Sigmoid colon (tissue), 7 donors: Measurements from ENCODE around the gene TNC. TPM values are rescaled to one million over a fixed set of nuclear protein-coding genes. Genes with fewer than 3 reads are reported as not detected.

Experiments used
- DNase-seq: peaks from one replicate; pipeline ENCODE4 v3.0.0-alpha.2; 2019
- H3K27ac ChIP-seq, 4 donors: fragments of 200-600 bp; sonication (generic); one replicate each; pipeline ENCODE4 v1.5.1; 2016 to 2019; ENCODE audit warnings: mild to moderate bottlenecking in 1 of 4
- H3K27me3 ChIP-seq, 3 donors: fragments of 200-600 bp; sonication (generic); one replicate each; pipeline ENCODE4 v1.5.1; 2019; ENCODE audit warnings: mild to moderate bottlenecking in 1 of 3
- H3K36me3 ChIP-seq, 4 donors: fragments of 200-600 bp; sonication (generic); one replicate each; pipeline ENCODE4 v1.5.1; 2016 to 2019
- H3K4me1 ChIP-seq, 4 donors: fragments of 200-600 bp; sonication (generic); one replicate each; pipeline ENCODE4 v1.5.1; 2017 to 2019
- H3K4me3 ChIP-seq, 4 donors: fragments of 200-600 bp; sonication (generic); one replicate each; pipeline ENCODE4 v1.5.1; 2017 to 2019; ENCODE audit warnings: mild to moderate bottlenecking in 2 of 4, moderate library complexity in 1 of 4
- H3K9me3 ChIP-seq, 4 donors: fragments of 200-600 bp in 3 of 4; sonication (generic) in 3 of 4; one replicate each; pipeline versions ENCODE4 v1.5.1 to v1.6.1; 2013 to 2019
- CTCF ChIP-seq, 4 experiments: fragments of 450-650 bp in 3 of 4; fragments of 200-600 bp in 1 of 4; IDR thresholded peaks; one replicate each; pipeline ENCODE4 v1.5.1; 2016 to 2019; ENCODE audit warnings: antibody characterized with exemption in 4 of 4, mild to moderate bottlenecking in 3 of 4, moderate library complexity in 2 of 4
- EP300 ChIP-seq, 4 donors: sonication (generic); formaldehyde crosslinking; IDR thresholded peaks; one replicate each; pipeline ENCODE4 v1.6.1; 2017; ENCODE audit warnings: antibody characterized with exemption in 4 of 4
- POLR2A ChIP-seq, 2 donors: fragments of 450-650 bp; IDR thresholded peaks; one replicate each; pipeline ENCODE4 v1.6.1; 2016; ENCODE audit warnings: antibody characterized with exemption in 2 of 2, mild to moderate bottlenecking in 2 of 2, moderate library complexity in 2 of 2
- POLR2AphosphoS5 ChIP-seq, 4 donors: sonication (generic); formaldehyde crosslinking; IDR thresholded peaks; one replicate each; pipeline ENCODE4 v1.6.1; 2017; ENCODE audit warnings: antibody characterized with exemption in 4 of 4
- WGBS, 2 donors: extraction: QIAGEN DNeasy Blood & Tissue Kit; methylation state at CpG; one replicate each; pipeline ENCODE4 v1.1.7; 2013; 5-methylcytosine and 5-hydroxymethylcytosine counted together
- intact Hi-C: fragments of 100-400 bp; cut with DNase I; formaldehyde crosslinking; loops from one replicate; pipeline ENCODE4 v1.15.1; 2023
- polyA plus RNA-seq, 3 donors: library from polyadenylated mRNA; stranded (reverse); fragments of 200-250 nt; gene quantifications; one replicate each; pipeline ENCODE4 v1.2.3, GENCODE V29; 2013
- total RNA-seq, 4 donors: library from RNA; depleted of rRNA; stranded (reverse); fragments of >200 nt; gene quantifications; one replicate each; pipeline ENCODE4 v1.1.0, GENCODE V29; 2016
- donor health status: healthy with polysubstance abuse.
- donor health status: Bipolar disorder and iron deficiency.
- donor health status: healthy.

TNC gene
- total and polyA plus RNA-seq, 7 donors: 0.69 to 742 (median 127) TPM

DNA sequence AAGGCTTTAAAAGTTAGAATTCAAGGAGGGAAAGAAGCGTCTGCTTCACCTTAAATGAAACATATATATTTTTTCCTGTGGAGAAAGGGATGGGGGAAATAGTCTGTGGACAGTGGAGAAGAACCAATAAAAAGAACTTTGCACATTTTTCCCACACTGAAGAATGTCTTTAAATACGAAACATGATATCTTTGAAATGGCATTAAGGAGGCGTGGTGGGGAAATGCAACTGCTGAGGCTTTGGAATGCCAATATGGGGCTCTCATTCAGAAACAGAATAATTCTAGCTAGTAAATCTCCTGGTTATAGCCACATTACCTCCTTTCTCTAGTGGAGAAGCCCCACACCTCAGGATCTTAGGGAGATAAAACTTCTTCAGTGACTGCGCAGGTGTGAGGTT is 46.8 kb downstream of the TNC start:
- no peak for DNase-seq
- peaks cover 29 to 75% (median 62%) of the 10 kb centered on the region in 4 donors for H3K36me3 ChIP-seq
- intact Hi-C loops: no loop called here
- H3K27ac ChIP-seq: peak overlapping the region in 3 of 4 donors; percentile 67 to 91 (median 72)
- WGBS, 2 donors: 51 to 72% methylated on average over 4 of the region's 4 CpGs
- no peaks in the 10 kb centered on the region for H3K27me3 ChIP-seq
- TF ChIP-seq POLR2A (IDR thresholded peaks at IDR 0.05): no peak
- no peak for TF ChIP-seq CTCF (IDR thresholded peaks at IDR 0.05)
- no peak for TF ChIP-seq POLR2AphosphoS5 (IDR thresholded peaks at IDR 0.05)
- TF ChIP-seq EP300 (IDR thresholded peaks at IDR 0.05): no peak
- no peak overlapping the region for H3K4me3 ChIP-seq
- peaks cover 0 to 65% (median 57%) of the 10 kb centered on the region in 4 donors for H3K4me1 ChIP-seq
- no peaks in the 10 kb centered on the region for H3K9me3 ChIP-seq

DNA sequence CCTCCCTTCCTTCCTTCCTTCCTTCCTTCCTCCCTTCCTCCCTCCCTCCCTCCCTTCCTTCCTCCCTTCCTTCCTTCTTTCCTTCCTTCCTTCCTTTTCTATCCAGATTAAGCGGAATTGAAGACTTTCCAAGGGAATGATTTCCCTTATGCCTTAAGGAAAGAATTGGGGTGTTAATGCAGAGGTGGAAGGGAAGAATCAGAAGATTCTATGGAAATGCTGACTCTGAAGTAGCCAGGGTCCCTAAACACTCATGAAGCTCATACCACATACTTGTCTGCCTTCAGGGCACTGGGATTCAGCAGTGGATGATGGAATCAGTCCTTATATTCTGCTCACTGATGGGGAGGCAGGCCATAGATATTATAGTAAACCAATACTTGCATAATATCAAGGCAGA is 48.2 kb downstream of the TNC start:
- H3K27ac ChIP-seq: peak overlapping the region; percentile 67 to 91 (median 78)
- H3K9me3 ChIP-seq: no peaks in the 10 kb centered on the region
- 90 to 95% methylated on average over 1 of the region's 1 CpG for WGBS, 2 donors
- TF ChIP-seq POLR2AphosphoS5 (IDR thresholded peaks at IDR 0.05) (no peak), POLR2A (IDR thresholded peaks at IDR 0.05) (no peak), CTCF (IDR thresholded peaks at IDR 0.05) (no peak), EP300 (IDR thresholded peaks at IDR 0.05) (no peak)
- intact Hi-C loops: no loop called here
- no peaks in the 10 kb centered on the region for H3K27me3 ChIP-seq
- H3K4me1 ChIP-seq: peaks cover 0 to 77% (median 70%) of the 10 kb centered on the region in 4 donors
- peaks cover 24 to 69% (median 50%) of the 10 kb centered on the region in 4 donors for H3K36me3 ChIP-seq
- no peak overlapping the region for H3K4me3 ChIP-seq
- DNase-seq: no peak

- 79 to 93% methylated on average over 2 of the region's 2 CpGs for WGBS, 2 donors
- H3K27me3 ChIP-seq: no peaks in the 10 kb centered on the region
- TF ChIP-seq CTCF (IDR thresholded peaks at IDR 0.05): no peak
- peak in 2 of 4 donors; percentile 32 to 40 for TF ChIP-seq POLR2AphosphoS5 (IDR thresholded peaks at IDR 0.05)
- H3K36me3 ChIP-seq: peaks cover 24 to 69% (median 48%) of the 10 kb centered on the region in 4 donors
- H3K4me1 ChIP-seq: peaks cover 0 to 82% (median 75%) of the 10 kb centered on the region in 4 donors
- peak overlapping the region; percentile 84 to 91 (median 86) for H3K27ac ChIP-seq
- no peak for DNase-seq
- no peaks in the 10 kb centered on the region for H3K9me3 ChIP-seq
- intact Hi-C loops: no loop called here
- no peak overlapping the region for H3K4me3 ChIP-seq
These were observed 48.7 kb downstream of the TNC start for GRCh38 chr9:115069302-115069701.

DNA sequence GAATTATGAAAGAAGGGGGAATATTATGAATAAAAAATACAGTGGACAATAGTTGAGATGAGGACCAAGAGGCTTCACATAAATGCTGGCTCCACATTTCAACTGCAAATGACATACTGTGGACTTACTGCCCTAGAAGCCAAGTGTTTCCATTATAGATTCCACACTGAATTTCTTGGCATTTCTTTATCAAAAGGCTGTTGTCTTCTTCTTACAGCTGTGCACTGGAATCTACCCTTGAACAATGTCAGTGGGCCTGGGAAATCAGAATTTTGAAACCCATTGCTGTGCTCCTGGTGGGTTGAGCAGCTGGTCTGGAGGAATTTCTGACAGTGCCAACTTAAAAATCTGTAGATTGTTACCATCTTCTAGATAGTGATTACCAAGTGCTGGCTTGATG is 49.9 kb downstream of the TNC start:
- Histone ChIP-seq H3K27ac (peak overlapping the region; percentile 84 to 91 (median 86)), H3K27me3 (no peaks in the 10 kb centered on the region), H3K4me3 (no peak overlapping the region), H3K4me1 (peaks cover 0 to 89% (median 85%) of the 10 kb centered on the region in 4 donors), H3K36me3 (peaks cover 14 to 69% (median 38%) of the 10 kb centered on the region in 4 donors), H3K9me3 (no peaks in the 10 kb centered on the region)
- peak in 1 of 4 donors; percentile 2 for TF ChIP-seq POLR2AphosphoS5 (IDR thresholded peaks at IDR 0.05)
- TF ChIP-seq POLR2A (IDR thresholded peaks at IDR 0.05): no peak
- no peak for DNase-seq
- intact Hi-C loops: no loop called here

DNA sequence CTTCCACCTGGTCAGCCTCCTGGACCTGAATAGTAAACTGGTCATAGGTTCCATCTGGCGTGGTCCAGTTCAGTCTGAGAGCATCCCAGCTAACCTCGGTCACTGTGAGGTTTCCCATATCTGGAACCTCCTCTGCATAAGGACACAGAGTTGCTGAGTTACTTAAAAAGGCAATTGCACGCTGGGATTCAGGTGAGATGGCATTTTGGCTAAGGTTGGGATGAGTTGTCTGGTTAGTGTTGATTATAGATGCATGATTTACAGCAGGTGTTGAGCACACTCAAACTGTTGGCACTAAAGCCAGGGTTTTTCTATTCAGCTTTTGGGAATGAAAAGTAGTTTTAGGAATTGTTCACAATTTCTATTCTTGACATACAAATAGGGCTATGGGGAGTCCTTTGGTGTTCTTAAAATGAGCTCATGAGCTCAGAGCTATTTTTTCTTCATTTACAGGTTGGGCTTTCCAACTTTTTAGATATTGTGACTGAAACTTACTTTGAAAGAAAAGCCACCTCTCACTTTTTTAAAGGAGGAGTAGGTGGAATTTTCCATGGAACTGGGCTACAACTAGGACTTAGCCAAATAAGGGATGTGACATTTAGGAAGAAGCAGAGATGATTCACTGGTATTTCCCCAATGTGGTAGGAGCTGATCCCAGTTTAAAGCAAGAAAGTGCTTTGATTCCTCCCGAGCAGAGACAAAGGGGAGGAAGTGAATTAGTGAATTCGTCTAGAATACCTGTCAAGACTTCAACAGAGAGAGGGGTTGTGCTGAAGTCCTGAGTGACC is 54.7 kb downstream of the TNC start:
- Histone ChIP-seq H3K9me3 (no peaks in the 10 kb centered on the region), H3K27me3 (no peaks in the 10 kb centered on the region), H3K4me3 (no peak overlapping the region), H3K4me1 (peaks cover 0 to 94% (median 74%) of the 10 kb centered on the region in 4 donors), H3K36me3 (peaks cover 0 to 80% (median 34%) of the 10 kb centered on the region in 4 donors), H3K27ac (peak overlapping the region; percentile 84 to 91 (median 86))
- DNase-seq: no peak
- TF ChIP-seq POLR2A (IDR thresholded peaks at IDR 0.05) (no peak), POLR2AphosphoS5 (IDR thresholded peaks at IDR 0.05) (peak; percentile 40 to 78 (median 74)), EP300 (IDR thresholded peaks at IDR 0.05) (peak in 3 of 4 donors; percentile 31 to 60 (median 58))
- intact Hi-C loops: loop anchor here (5.0 kb wide), 1 partner anchor 41 kb away; no protein-coding TSS in a partner anchor
- WGBS, 2 donors: 79 to 89% methylated on average over 5 of the region's 5 CpGs
